KOPT-K1 (cell line): ENCODE data around the gene TMEM185B.

Source experiments
- H3K27ac ChIP-seq: fragments of 200-600 bp; sonication (generic); 2 replicates; pipeline ENCODE4 v1.5.1; 2016; ENCODE audit warnings: antibody characterized with exemption, mild to moderate bottlenecking, low read depth, low read length; ENCODE audit not compliant: poor library complexity, severe bottlenecking
- H3K36me3 ChIP-seq: fragments of 200-600 bp; sonication (generic); 2 replicates; pipeline ENCODE4 v1.5.1; 2017; ENCODE audit warnings: antibody characterized with exemption, mild to moderate bottlenecking, low read length, moderate library complexity; ENCODE audit not compliant: insufficient read depth
- H3K9me3 ChIP-seq: fragments of 200-600 bp; sonication (generic); 2 replicates; pipeline ENCODE4 v1.5.1; 2017; ENCODE audit warnings: antibody characterized with exemption, low read length, mild to moderate bottlenecking; ENCODE audit not compliant: insufficient read depth, poor library complexity, severe bottlenecking

The TMEM185B gene

DNA sequence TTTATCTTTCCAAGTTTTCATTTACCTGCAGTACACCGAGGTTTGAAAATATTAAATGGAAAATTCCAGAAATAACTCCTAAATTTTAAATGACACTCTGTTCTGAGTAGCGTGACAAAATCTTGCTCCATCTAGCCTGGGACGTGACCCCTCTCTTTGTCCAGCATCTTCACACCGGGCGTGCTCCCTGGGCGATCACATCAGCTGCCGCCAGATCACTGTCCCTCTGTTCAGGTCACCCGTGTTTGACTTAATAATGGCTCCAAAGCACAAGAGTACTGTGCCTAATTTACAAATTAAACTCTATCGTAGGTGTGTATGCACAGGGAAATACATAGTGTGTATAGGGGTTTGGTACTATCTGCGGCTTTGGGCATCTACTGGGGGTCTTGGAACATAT is 6.1 kb upstream of the TMEM185B start:
- Histone ChIP-seq H3K27ac (no peak overlapping the region), H3K9me3 (no peaks in the 10 kb centered on the region), H3K36me3 (no peaks in the 10 kb centered on the region)

DNA sequence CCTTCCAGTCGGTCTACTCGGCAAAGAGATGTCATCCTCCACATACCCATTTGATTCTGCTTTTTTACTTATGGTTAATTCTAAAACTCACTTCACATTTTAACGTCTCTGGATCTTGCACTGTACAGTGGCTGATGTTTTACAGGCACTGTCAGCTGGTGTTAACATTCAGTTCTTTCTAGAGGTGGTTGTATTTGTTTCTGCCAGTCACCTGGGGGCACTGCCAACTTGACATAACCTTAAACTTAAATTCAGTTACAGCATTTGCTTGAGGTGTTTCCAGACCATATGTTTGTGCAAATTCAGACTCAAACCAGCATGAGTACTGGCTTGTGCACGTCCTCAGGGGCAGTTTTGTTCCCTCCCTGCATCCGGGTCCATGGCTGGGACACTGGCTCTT is 5.3 kb upstream of the TMEM185B start:
- no peaks in the 10 kb centered on the region for H3K9me3 ChIP-seq
- H3K27ac ChIP-seq: peak overlapping the region; percentile 59
- H3K36me3 ChIP-seq: no peaks in the 10 kb centered on the region

DNA sequence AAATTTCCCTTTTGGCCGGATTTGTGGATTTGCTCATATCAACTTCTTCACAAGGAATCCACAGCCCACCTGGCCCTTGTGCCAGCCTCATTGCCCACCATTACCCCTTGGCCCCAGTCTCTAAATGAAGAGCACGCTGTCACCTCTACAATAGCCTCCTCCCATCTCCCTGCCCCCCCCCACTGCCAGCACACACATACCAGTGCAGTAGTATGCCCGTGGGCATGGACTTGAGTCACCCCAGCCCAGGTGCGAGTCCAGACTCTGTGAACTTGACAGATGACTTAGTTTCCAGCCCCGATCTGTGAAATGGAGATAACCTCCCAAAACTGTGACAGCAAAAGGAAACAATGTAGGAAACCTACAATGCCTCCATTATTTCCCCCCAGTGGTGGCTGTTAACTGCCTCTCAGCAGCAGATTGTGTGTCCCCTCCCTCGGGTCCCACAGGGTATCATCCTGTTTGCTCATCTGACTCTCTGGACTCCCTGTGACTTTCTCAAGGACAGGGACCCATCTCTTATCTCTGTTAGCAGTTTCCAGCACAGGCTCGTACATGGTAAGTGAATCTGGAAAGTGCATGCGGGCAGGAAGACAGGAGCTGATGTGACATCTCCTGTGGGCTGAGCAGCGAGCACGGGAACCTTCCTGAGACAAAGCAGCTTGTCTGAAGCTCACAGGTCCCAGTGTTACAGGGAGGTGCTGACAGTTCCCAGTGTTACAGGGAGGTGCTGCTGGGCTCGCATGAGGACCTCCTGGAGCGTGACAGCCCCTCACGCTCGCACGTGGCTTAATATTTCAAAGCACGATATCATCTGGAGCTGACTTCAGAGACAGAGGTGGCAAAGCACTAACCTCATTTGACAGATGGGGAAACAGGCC is 4.2 kb upstream of the TMEM185B start:
- H3K9me3 ChIP-seq: no peaks in the 10 kb centered on the region
- peak overlapping the region; percentile 59 for H3K27ac ChIP-seq
- peaks cover 1% of the 10 kb centered on the region; the same call in 1 of the 2 replicates for H3K36me3 ChIP-seq

DNA sequence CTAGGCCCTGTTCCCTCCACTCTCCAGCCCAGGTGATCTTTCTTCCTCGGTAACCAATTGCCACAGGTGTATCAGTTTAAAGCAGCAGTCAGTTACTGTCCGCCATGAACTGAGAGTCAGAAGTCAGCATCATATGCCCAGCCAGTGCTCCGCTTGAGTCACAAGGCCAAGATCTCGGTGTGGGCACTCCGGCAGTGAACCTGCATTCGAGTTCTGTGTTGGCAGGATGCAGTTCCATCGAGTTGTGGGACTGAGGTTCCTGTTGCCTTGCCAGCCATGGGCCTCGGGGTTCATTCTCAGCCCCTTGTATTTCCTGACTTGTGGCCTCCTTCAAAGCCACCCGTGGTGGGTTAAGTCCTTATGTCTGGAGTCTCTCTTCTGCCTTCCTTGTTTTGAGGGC is 3.1 kb upstream of the TMEM185B start:
- H3K9me3 ChIP-seq: no peaks in the 10 kb centered on the region
- H3K36me3 ChIP-seq: peaks cover 11% of the 10 kb centered on the region
- H3K27ac ChIP-seq: no peak overlapping the region

DNA sequence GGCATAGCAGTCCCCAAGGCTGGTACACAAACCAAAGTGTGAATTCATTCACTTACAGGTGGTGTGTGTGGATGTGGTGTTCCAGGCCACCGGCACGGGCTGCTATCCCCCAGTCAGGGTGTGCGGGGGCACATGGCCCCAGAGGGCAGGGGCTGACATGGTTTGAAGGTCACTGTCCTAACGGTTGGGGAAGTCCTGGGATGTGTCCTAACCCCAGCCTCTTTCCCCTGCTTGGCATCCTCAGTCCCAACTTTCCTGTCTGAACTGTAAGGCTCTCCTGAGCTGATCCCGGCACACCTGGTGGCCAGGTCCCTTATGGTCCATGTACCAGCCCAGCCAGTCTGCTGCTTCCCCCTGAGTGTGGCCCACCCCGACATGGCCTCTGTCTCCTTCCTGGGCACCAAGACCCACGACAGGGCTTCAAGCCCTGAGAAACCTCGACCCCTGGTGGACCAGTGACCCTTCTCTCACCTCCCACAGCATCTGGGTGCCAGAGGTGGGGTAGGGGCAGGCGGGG is 2.4 kb upstream of the TMEM185B start:
- Histone ChIP-seq H3K36me3 (peaks cover 18% of the 10 kb centered on the region), H3K9me3 (no peaks in the 10 kb centered on the region), H3K27ac (no peak overlapping the region)

DNA sequence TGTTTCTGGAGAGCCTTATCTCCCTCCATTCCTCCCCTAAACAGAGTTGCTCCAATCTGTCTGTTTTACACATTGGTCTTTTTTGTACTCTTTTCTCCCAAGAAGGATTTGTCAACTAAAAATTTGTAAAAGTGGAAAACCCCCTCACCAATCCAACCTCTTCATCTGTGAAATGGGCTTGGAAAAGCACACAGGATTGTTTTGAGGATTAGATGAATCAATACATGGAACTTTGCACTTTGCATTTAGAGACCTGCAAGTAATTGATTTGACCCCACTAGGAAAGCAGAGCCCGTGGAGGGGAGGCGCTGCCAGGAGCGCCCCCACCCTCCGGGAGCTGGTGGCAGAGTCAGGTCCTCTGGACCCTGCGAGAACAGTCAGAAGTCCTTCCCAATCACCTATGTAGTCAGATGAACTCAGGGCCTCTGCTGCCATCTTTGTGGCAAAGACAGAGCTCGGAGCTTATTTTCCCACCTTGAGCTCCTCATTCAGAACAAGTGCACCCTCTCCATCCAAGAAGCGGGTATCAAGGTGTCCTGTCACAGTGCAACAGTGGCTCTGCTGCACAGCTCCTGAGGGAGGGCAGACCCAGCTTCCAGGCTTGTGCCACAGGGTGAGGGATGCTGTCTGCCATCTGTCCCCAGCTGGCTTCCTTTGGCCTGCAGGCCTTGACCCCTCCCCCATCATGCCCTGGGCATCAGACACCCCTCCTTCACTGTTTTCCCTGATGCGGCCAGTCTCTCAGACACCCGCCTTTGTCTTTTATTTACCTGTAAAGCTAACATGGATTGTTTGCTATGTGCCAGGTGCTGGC is 1.7 kb upstream of the TMEM185B start:
- peaks cover 25% of the 10 kb centered on the region for H3K36me3 ChIP-seq
- no peaks in the 10 kb centered on the region for H3K9me3 ChIP-seq
- H3K27ac ChIP-seq: no peak overlapping the region

DNA sequence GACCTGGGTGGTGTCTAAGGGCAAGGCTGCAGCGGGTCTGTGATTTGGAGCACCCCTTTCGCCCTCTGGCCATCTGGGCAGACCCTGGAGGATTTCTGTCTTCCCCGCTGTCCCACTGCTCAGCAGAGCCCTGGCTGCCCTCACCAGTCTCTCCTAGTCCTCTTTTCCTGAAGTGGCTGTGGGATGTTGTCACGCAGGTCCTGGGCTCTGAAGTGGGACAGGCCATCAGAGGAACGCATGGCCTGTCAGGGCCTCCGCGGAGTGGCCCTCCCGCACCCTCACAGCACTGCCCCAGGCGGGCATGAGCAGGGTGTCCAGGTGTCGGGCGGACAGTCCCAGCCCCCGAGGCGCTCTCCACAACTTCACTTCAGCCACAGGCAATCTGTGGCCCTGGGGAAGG is 1.1 kb upstream of the TMEM185B start:
- Histone ChIP-seq H3K36me3 (peaks cover 32% of the 10 kb centered on the region), H3K9me3 (no peaks in the 10 kb centered on the region), H3K27ac (peak overlapping the region; percentile 91)

DNA sequence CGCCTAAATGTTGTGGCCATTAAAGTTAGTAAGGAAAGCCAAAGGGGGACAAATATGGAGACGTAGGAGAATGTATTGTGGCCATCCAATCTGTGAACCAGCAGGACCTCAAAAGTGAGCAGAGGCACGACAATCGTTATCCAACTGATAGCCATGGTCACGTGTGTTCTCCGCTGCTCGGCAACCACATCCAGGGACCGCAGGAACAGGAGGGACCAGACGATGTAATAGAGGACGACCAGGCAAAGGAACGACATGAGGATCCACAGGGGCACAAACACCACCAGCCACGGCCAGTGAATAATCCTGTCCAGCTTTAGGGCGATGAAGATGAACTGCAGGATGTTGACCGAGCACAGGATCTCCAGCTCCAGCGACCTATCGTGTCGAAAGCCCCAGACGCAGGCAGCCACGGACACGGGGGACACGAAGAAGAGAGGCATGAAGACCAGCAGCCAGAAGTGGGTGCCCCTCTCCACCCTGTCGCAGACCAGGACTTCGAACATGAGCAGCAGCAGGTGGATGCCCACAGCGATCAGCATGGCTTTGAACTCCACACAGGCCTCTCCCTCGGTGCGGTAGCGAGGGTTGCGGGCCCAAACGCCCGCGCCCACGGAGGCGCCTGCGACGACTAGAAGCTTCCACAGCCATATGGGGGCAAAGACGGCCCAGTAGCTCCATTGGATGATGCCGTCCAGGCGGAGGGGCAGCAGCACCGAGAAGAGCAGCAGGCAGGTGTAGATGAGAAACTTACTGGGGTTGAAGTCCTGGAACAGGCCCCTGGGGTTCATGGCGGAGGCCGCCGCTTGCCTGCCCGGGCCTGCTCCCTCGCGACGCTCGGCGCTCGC is 790 bp downstream of the TMEM185B start:
- peak overlapping the region; percentile 91 for H3K27ac ChIP-seq
- peaks cover 45% of the 10 kb centered on the region for H3K36me3 ChIP-seq
- H3K9me3 ChIP-seq: no peaks in the 10 kb centered on the region

DNA sequence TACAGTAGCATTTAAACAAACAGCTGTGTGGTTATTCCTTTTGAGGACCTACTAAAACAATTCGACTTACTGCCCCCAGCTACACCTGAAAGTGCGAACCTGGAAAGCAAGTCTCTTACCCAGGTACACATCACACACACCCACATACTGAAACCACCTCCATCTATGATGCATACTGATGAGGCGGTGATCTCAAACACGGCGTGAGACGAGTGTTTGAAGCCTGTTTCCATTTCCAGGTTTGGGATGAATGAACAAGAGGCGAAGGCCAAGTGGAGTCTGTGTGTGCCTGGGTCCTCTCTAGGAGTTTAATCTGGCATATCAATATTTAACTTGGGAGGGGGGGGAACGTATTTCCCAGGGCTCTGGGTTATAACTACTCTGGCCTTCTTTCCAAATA is 1.6 kb downstream of the TMEM185B start:
- no peak overlapping the region for H3K27ac ChIP-seq
- H3K9me3 ChIP-seq: no peaks in the 10 kb centered on the region
- H3K36me3 ChIP-seq: peaks cover 45% of the 10 kb centered on the region

DNA sequence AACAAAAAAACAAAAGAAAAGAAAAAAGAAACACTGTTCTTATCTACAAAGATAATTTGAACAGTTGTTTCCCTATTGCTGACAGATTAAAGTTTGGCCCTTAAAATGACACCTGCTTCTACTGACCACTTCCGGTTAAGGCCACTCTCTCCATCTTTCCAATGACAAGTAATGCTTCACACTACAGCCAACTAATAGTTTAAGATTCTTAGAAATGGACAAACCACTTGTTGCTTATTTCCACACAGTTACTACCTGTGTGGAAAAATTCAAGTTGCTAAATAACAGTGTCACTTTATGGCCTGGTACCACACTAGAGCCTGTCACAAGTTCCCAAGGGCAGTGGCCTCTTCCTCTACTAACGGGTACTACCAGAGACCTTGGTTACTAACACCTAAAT is 2.4 kb downstream of the TMEM185B start:
- H3K9me3 ChIP-seq: no peaks in the 10 kb centered on the region

DNA sequence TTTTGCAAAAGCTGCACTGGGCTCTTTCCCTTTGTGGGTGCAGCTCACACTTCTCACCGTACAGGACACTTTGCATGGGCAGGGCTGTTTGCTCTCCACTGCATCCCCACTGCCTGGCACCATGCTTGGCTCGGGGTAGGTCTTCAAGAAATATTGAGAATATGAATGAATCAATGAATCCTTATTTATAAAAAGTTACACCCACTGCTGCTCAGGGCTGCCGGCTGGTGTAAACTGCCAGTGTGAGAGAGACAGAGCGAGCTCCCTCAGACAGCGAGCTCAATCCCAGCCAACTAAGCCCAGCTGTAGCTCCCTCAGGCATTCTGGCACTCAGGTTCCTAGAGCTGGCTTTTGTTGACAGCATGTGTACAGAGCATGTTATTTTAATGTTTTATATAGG is 3.4 kb downstream of the TMEM185B start:
- H3K9me3 ChIP-seq: no peaks in the 10 kb centered on the region
- H3K36me3 ChIP-seq: peaks cover 53% of the 10 kb centered on the region
- no peak overlapping the region for H3K27ac ChIP-seq

More for the DNA sequence above, 2.4 kb downstream of the TMEM185B start:
- H3K36me3 ChIP-seq: peaks cover 52% of the 10 kb centered on the region
- no peak overlapping the region for H3K27ac ChIP-seq

DNA sequence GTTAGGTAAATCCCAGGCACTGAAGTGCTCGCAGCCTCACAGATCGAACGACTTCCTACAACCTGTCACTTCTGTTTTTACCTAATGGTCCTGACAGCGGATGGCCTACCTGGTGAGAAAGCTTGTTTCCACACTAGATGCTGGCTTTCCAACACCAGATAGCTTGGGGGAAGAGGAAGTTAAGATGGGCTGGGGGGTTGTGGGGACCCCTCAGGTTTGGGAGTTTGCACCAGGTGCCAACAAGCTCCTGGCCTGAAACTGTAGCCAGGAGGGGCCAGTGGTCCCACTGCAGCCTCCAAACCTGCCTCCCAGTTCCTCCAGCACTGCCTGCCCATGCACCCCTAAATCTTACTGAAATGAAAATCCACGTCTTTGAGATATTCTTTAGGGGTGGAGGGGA is 3.9 kb downstream of the TMEM185B start:
- H3K9me3 ChIP-seq: no peaks in the 10 kb centered on the region
- H3K36me3 ChIP-seq: peaks cover 53% of the 10 kb centered on the region
- H3K27ac ChIP-seq: no peak overlapping the region

DNA sequence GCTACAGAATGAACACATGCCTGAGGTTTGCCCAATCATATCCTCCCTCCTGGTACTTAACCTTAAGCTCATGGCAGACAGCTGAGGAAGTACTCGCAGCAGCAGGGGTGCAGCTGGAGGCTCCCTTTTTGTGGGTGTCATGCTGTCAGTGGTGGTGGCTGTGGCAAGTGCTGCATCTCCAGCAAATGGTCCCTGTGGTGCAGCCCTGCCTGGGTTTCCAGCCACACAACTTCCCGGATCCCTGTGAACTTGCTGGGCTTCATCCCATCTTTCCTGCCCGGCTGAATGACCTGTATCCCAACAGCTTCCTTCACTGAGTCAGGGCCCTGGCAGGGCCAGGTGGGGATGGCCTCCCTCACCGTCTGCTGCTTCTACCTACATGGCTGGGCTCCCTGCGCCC is 5.0 kb downstream of the TMEM185B start:
- H3K36me3 ChIP-seq: peaks cover 53% of the 10 kb centered on the region
- no peaks in the 10 kb centered on the region for H3K9me3 ChIP-seq
- H3K27ac ChIP-seq: no peak overlapping the region

DNA sequence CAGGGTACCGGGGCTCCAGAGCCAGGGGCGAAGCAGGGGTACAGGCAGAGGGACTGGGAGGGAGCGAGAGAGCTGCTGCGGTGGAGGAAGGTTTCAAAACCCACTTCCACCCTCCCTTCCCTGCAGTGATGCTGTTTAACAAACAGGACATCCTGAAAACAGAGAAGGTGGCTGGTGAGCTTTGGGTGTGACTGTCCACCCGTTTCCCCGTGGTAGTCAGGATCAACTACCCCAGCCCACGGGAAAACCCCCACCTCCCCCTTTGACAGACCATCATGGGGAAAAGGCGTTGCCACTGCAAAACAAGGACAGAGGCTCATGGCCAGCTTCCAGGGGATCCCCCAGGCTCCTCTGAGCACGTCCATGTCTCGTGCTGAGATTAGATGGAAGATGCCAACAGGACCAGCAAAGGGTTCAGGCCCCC is 12.9 kb downstream of the TMEM185B start:
- no peak overlapping the region for H3K27ac ChIP-seq

More for the DNA sequence above, 12.9 kb downstream of the TMEM185B start:
- Histone ChIP-seq H3K9me3 (no peaks in the 10 kb centered on the region), H3K36me3 (no peaks in the 10 kb centered on the region)
